ENCODE measurements around the gene PRR13. TPM values are rescaled to one million over a fixed set of nuclear protein-coding genes. Genes with fewer than 3 reads are reported as not detected.

Gene PRR13
- total RNA-seq, 1 donor from 2014 or later, result 106 TPM

DNA sequence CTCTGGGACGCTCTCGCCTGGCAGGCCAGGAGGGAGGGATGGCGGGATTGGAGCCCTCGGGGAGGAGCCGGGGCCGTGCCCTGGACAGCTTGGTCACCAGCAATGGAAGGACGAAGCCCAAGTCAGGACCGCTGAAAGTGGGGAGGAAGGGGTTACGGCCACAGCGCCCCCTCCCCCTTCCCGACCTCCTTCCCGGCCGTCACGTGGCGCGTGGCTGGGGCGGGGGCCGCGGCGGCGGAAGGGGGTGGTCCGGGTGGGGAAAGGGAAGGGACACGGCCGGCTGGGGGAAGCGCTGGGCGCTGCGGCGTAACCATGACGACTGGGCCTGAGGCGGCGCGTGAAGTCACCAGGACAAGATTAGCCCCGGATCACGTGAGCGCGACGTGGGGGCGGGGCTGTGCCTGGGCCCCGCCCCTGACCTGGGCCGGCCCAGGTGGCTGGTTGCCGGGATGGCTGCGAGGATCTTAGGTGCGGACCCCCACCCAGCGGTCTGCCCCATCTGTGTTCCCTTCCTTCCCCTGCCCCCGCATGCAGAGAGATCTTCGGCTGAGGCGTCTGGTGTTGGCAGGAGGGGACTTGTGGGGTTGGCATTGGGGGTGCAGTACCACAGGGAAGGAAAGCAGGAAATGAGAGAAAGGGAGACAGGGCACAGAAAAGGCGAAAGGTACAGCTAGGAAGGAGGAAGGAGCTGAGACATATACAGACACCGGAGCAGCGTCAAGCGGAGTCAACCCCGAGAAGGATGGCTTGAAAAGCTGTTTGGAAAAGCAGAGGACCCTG is 51.5 kb downstream of the PRR13 start:
- Mint-ChIP-seq H3K9me3 (ENCODE audit: low read depth) (no peaks in the 10 kb centered on the region), H3K4me1 (ENCODE audit: low read depth) (peaks cover 28% of the 10 kb centered on the region)

DNA sequence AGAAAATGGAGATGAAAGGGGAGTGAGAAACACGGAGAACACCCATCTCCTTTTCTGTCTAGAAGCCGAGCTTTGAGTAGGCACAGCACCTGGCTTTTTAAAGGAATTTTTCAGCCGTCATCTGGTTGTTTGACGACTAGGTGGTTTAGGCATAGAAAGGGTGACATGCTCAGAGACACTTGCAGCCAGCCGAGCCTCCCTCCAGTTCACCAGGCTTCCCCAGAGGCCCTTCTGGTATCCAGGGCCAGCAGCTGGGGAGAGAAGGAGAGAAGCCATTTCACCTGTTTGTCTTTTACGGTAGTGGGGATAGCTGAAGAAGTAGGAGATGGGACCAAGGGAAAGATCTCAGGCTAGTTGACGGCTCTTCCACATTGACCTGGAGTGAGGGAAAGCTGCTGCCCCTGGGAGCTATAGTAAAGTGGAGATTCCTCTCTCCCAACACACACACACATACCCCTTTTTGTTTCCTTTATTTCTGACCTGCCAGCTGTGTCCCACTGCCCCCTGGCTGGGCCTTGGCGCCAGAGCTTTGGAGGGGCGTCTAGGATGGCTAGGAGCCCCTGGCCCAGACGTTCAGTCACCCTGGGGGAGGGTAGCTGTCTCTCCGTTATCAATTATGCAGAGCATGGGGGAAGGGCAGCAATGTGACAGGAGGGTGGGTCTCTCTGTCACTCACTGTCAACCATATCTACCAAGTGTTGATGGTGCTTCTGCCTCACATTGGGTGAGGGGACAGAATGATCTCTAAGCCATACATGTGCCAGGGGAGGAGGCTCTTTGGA is 52.3 kb downstream of the PRR13 start:
- Mint-ChIP-seq H3K36me3 (ENCODE audit: insufficient read depth) (no peaks in the 10 kb centered on the region), H3K4me1 (ENCODE audit: low read depth) (peaks cover 30% of the 10 kb centered on the region), H3K9me3 (ENCODE audit: low read depth) (no peaks in the 10 kb centered on the region), H3K27ac (peak overlapping the region; percentile 99), H3K4me3 (ENCODE audit: low read depth) (peak overlapping the region; percentile 95), H3K27me3 (no peaks in the 10 kb centered on the region)
- TF ChIP-seq, protein P1, sequence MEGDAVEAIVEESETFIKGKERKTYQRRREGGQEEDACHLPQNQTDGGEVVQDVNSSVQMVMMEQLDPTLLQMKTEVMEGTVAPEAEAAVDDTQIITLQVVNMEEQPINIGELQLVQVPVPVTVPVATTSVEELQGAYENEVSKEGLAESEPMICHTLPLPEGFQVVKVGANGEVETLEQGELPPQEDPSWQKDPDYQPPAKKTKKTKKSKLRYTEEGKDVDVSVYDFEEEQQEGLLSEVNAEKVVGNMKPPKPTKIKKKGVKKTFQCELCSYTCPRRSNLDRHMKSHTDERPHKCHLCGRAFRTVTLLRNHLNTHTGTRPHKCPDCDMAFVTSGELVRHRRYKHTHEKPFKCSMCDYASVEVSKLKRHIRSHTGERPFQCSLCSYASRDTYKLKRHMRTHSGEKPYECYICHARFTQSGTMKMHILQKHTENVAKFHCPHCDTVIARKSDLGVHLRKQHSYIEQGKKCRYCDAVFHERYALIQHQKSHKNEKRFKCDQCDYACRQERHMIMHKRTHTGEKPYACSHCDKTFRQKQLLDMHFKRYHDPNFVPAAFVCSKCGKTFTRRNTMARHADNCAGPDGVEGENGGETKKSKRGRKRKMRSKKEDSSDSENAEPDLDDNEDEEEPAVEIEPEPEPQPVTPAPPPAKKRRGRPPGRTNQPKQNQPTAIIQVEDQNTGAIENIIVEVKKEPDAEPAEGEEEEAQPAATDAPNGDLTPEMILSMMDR (IDR thresholded peaks at IDR 0.05; ENCODE audit: unreplicated experiment), result no peak
- DNase-seq (ENCODE audit: low spot score, unreplicated experiment), result no peak

More for the DNA sequence above, 51.5 kb downstream of the PRR13 start:
- Mint-ChIP-seq H3K36me3 (ENCODE audit: insufficient read depth) (no peaks in the 10 kb centered on the region), H3K27me3 (no peaks in the 10 kb centered on the region), H3K4me3 (ENCODE audit: low read depth) (peak overlapping the region; percentile 95), H3K27ac (peak overlapping the region; percentile 99)
- TF ChIP-seq, protein P1 (IDR thresholded peaks at IDR 0.05; ENCODE audit: unreplicated experiment), result no peak
- DNase-seq (ENCODE audit: low spot score, unreplicated experiment), result peak; percentile 94

Other genes starting within 250 kb of the PRR13 start
- gene ITGB7, start 234.5 kb upstream of the PRR13 start, total RNA-seq, result 0.29 and 0.93 TPM in 2 replicates
- gene RARG, start 209.5 kb upstream of the PRR13 start, total RNA-seq, result 4.9 and 5.2 TPM in 2 replicates
- 24.3 and 27.1 TPM in 2 replicates for gene ESPL1, start 173.4 kb upstream of the PRR13 start, total RNA-seq
- gene PFDN5, start 146.2 kb upstream of the PRR13 start, total RNA-seq, result 377 and 379 TPM in 2 replicates
- 58.9 and 60.7 TPM in 2 replicates for gene MYG1, start 142.0 kb upstream of the PRR13 start, total RNA-seq
- gene AAAS, start 120.1 kb upstream of the PRR13 start, total RNA-seq, result 72.1 and 75.0 TPM in 2 replicates
- gene SP7, start 105.4 kb upstream of the PRR13 start, total RNA-seq, result 0.10 TPM in 1 of 2 replicates, not detected in the other
- 90.5 and 92.6 TPM in 2 replicates for gene SP1, start 61.6 kb upstream of the PRR13 start, total RNA-seq
- gene AMHR2, start 17.9 kb upstream of the PRR13 start, total RNA-seq, result 35.1 and 35.7 TPM in 2 replicates
- gene PCBP2, start 10.4 kb downstream of the PRR13 start, total RNA-seq, result 1,366 and 1,400 TPM in 2 replicates
- 11.9 and 17.0 TPM in 2 replicates for gene MAP3K12, start 57.7 kb downstream of the PRR13 start, total RNA-seq
- gene TARBP2, start 59.5 kb downstream of the PRR13 start, total RNA-seq, result 60.2 and 61.5 TPM in 2 replicates
- gene NPFF, start 65.8 kb downstream of the PRR13 start, total RNA-seq, result not detected in 2 replicates
- gene ATF7, start 184.6 kb downstream of the PRR13 start, total RNA-seq, result 47.5 and 51.7 TPM in 2 replicates
- gene ATP5MC2, start 234.3 kb downstream of the PRR13 start, total RNA-seq, result 316 and 327 TPM in 2 replicates

Data from progenitor cell of endocrine pancreas (in vitro differentiated cells).